WTC11 (cell line): ENCODE results near the gene HBEGF. TPM values are rescaled to one million over a fixed set of nuclear protein-coding genes. Genes with fewer than 3 reads are reported as not detected.

ENCODE experiments used
- ATAC-seq: fragments of 200-7000 bp; cut with Tn5 transposase; 2 replicates; pipeline ENCODE4 v1.10.0; 2021; ENCODE audit warnings: mild to moderate bottlenecking, moderate library complexity
- CTCF ChIA-PET: fragments of 300-600 bp; sonication (Branson Sonifier 250); formaldehyde crosslinking; loops from one replicate; lab custom pipeline; 2021; ENCODE audit warnings: antibody characterized with exemption; lab: Charles Lee
- POLR2A ChIA-PET: fragments of 350-600 bp; sonication (Branson Sonifier 250); formaldehyde crosslinking; loops from one replicate; lab custom pipeline; 2021; ENCODE audit warnings: antibody characterized with exemption; lab: Charles Lee
- DNase-seq: peaks from one replicate; pipeline ENCODE4 v3.0.0; 2021; ENCODE audit warnings: low spot score
- H3K27ac Mint-ChIP-seq: 2 replicates; pipeline ENCODE4 v1.8.0; 2021; ENCODE audit warnings: mixed read lengths
- H3K27me3 Mint-ChIP-seq: 2 replicates; pipeline ENCODE4 v1.8.0; 2021; ENCODE audit warnings: low read depth, mild to moderate bottlenecking, moderate library complexity, mixed read lengths
- H3K36me3 Mint-ChIP-seq: 2 replicates; pipeline ENCODE4 v1.8.0; 2021; ENCODE audit warnings: mixed read lengths
- H3K4me1 Mint-ChIP-seq: 2 replicates; pipeline ENCODE4 v1.8.0; 2022; ENCODE audit warnings: mixed read lengths
- H3K4me3 Mint-ChIP-seq: 2 replicates; pipeline ENCODE4 v1.8.0; 2021; ENCODE audit warnings: mild to moderate bottlenecking, moderate library complexity, mixed read lengths
- H3K9me3 Mint-ChIP-seq: 2 replicates; pipeline ENCODE4 v1.8.0; 2021; ENCODE audit warnings: mixed read lengths
- CREB1 ChIP-seq: sonication (generic); formaldehyde crosslinking; IDR thresholded peaks from 2 replicates; pipeline ENCODE4 v1.8.0; 2023; ENCODE audit warnings: mild to moderate bottlenecking, missing genetic modification reagents
- FOXP1 ChIP-seq: sonication (generic); formaldehyde crosslinking; IDR thresholded peaks from 2 replicates; pipeline ENCODE4 v1.8.0; 2022; ENCODE audit warnings: missing genetic modification reagents, mild to moderate bottlenecking, moderate library complexity, borderline replicate concordance
- JAZF1 ChIP-seq: fragments of 250-450 bp; sonication (Bioruptor Pico); IDR thresholded peaks from 2 replicates; pipeline ENCODE4 v1.9.0; 2021; ENCODE audit warnings: moderate library complexity, mild to moderate bottlenecking, inconsistent platforms
- PRRX2 ChIP-seq: fragments of 250-450 bp; sonication (Bioruptor Pico); IDR thresholded peaks from 2 replicates; pipeline ENCODE4 v1.8.0; 2021; ENCODE audit warnings: mild to moderate bottlenecking
- TEAD1 ChIP-seq: sonication (generic); formaldehyde crosslinking; IDR thresholded peaks from 2 replicates; pipeline ENCODE4 v1.8.0; 2022; ENCODE audit warnings: mild to moderate bottlenecking, missing genetic modification reagents
- ZNF138 ChIP-seq: sonication (generic); formaldehyde crosslinking; conservative IDR thresholded peaks from 2 replicates; pipeline ENCODE4 v1.8.1; 2022; ENCODE audit warnings: mild to moderate bottlenecking, moderate library complexity, missing genetic modification reagents
- ZNF263 ChIP-seq: sonication (generic); formaldehyde crosslinking; IDR thresholded peaks from 2 replicates; pipeline ENCODE4 v1.8.1; 2022; ENCODE audit warnings: low read depth, mild to moderate bottlenecking, moderate library complexity, missing genetic modification reagents
- total RNA-seq: library from RNA; stranded (reverse); gene quantifications from 3 replicates; pipeline ENCODE4 v1.2.3, GENCODE V29; 2021
- TF ChIP-seq, protein P1 (sequence below): fragments of 250-450 bp; sonication (Bioruptor Pico); IDR thresholded peaks from 2 replicates; pipeline ENCODE4 v1.9.0; 2021; ENCODE audit warnings: mild to moderate bottlenecking
- TF ChIP-seq, protein P2 (sequence below): sonication (generic); formaldehyde crosslinking; IDR thresholded peaks from 2 replicates; pipeline ENCODE4 v1.8.1; 2022; ENCODE audit warnings: missing genetic modification reagents, borderline replicate concordance
- TF ChIP-seq, protein P3 (sequence below): fragments of 250-450 bp; sonication (Bioruptor Pico); IDR thresholded peaks from 2 replicates; pipeline ENCODE4 v1.9.0; 2021; ENCODE audit warnings: moderate library complexity, mild to moderate bottlenecking, inconsistent platforms, borderline replicate concordance
- TF ChIP-seq, protein P4 (sequence below): sonication (generic); formaldehyde crosslinking; IDR thresholded peaks from 2 replicates; pipeline ENCODE4 v1.8.1; 2022; ENCODE audit warnings: mild to moderate bottlenecking, missing genetic modification reagents, moderate library complexity, borderline replicate concordance
- TF ChIP-seq, protein P5 (sequence below): fragments of 250-450 bp; sonication (Bioruptor Pico); IDR thresholded peaks from 2 replicates; pipeline ENCODE4 v1.9.0; 2021; ENCODE audit warnings: mild to moderate bottlenecking
- TF ChIP-seq, protein P6 (sequence below): fragments of 200-600 bp; IDR thresholded peaks from 2 replicates; pipeline ENCODE4 v1.8.0; 2022; ENCODE audit warnings: antibody characterized with exemption

The HBEGF gene
- total RNA-seq, 1 experiment from 2014 or later, result 4.0 TPM

DNA sequence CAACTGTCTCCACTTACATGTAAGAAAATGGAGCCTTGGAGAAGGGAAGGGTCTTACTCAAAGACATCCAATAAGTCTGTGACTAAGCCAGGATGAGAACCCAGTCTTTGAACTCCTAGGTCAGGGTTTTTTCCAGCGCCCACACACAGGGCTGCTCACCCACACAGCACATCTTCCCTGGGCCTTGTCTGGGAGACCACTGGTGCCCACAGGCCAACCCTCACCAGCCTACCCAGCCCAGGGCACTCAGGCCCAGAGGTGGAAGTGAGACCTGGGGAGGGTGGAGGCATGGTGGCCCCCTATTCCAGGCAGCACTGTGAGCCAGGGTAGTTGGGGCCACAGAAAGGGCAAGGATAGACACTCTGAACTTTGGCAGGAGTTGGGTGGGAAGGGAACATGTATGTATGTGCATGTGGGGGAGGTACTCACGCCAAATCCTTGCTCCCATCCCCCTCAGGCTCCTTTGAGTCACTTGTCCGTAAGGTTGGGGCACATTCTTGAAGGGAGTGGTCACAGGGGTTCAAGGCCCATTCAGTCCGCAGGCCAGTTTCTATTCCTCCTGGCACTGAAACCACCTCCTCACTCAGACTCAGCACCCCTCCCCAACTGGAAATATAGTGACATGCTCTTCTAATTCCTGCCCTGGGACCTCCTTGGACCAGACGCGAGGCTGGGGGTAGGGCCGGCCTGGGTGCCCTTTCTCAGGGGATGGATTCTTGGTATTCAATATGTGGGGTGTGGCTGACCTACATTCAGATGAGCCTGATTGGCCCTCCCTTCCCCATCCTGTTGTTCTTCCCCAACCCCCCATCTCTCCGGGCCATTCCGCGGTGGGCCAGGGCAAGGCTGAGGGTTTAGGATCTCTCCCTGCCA, 10.7 kb upstream of the HBEGF start (continued):
- no peak for TF ChIP-seq ZNF138 (CRISPR knock-in tag)
- TF ChIP-seq FOXP1, result no peak
- TF ChIP-seq, protein P1, sequence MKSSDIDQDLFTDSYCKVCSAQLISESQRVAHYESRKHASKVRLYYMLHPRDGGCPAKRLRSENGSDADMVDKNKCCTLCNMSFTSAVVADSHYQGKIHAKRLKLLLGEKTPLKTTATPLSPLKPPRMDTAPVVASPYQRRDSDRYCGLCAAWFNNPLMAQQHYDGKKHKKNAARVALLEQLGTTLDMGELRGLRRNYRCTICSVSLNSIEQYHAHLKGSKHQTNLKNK (CRISPR knock-in tag), result no peak

DNA sequence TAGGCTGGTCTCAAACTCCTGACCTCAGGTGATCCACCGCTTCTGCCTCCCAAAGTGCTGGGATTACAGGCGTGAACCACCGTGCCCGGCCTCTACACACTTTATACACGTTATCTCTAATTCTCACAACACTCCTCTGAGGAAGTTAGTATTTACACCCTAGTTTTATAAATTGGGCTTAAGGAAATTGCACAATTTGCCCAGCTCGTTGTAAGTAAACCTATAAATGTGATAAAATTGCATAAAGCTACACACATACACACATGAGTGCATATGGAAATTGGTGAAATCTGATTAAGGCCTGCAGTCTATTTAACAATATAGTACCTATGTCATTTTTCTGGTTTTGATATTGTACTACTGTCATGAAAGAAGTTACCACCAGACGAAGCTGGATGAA, 9.1 kb upstream of the HBEGF start:
- Mint-ChIP-seq H3K4me1 (peaks cover 10% of the 10 kb centered on the region), H3K27ac (no peak overlapping the region), H3K27me3 (peaks cover 8% of the 10 kb centered on the region; the same call in 1 of the 2 replicates), H3K4me3 (no peak overlapping the region), H3K36me3 (no peaks in the 10 kb centered on the region)
- no peak for ATAC-seq
- POLR2A ChIA-PET, result no interaction called here
- TF ChIP-seq, protein P2, sequence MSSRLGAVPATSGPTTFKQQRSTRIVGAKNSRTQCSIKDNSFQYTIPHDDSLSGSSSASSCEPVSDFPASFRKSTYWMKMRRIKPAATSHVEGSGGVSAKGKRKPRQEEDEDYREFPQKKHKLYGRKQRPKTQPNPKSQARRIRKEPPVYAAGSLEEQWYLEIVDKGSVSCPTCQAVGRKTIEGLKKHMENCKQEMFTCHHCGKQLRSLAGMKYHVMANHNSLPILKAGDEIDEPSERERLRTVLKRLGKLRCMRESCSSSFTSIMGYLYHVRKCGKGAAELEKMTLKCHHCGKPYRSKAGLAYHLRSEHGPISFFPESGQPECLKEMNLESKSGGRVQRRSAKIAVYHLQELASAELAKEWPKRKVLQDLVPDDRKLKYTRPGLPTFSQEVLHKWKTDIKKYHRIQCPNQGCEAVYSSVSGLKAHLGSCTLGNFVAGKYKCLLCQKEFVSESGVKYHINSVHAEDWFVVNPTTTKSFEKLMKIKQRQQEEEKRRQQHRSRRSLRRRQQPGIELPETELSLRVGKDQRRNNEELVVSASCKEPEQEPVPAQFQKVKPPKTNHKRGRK (CRISPR knock-in tag), result no peak
- TF ChIP-seq PRRX2 (CRISPR knock-in tag) (no peak), CREB1 (CRISPR knock-in tag) (no peak), TEAD1 (CRISPR knock-in tag) (no peak), JAZF1 (CRISPR knock-in tag) (no peak)
- TF ChIP-seq, protein P3, sequence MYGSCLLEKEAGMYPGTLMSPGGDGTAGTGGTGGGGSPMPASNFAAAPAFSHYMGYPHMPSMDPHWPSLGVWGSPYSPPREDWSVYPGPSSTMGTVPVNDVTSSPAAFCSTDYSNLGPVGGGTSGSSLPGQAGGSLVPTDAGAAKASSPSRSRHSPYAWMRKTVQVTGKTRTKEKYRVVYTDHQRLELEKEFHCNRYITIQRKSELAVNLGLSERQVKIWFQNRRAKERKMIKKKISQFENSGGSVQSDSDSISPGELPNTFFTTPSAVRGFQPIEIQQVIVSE (CRISPR knock-in tag), result no peak
- TF ChIP-seq, protein P4, sequence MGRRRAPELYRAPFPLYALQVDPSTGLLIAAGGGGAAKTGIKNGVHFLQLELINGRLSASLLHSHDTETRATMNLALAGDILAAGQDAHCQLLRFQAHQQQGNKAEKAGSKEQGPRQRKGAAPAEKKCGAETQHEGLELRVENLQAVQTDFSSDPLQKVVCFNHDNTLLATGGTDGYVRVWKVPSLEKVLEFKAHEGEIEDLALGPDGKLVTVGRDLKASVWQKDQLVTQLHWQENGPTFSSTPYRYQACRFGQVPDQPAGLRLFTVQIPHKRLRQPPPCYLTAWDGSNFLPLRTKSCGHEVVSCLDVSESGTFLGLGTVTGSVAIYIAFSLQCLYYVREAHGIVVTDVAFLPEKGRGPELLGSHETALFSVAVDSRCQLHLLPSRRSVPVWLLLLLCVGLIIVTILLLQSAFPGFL (CRISPR knock-in tag), result no peak
- TF ChIP-seq, protein P5, sequence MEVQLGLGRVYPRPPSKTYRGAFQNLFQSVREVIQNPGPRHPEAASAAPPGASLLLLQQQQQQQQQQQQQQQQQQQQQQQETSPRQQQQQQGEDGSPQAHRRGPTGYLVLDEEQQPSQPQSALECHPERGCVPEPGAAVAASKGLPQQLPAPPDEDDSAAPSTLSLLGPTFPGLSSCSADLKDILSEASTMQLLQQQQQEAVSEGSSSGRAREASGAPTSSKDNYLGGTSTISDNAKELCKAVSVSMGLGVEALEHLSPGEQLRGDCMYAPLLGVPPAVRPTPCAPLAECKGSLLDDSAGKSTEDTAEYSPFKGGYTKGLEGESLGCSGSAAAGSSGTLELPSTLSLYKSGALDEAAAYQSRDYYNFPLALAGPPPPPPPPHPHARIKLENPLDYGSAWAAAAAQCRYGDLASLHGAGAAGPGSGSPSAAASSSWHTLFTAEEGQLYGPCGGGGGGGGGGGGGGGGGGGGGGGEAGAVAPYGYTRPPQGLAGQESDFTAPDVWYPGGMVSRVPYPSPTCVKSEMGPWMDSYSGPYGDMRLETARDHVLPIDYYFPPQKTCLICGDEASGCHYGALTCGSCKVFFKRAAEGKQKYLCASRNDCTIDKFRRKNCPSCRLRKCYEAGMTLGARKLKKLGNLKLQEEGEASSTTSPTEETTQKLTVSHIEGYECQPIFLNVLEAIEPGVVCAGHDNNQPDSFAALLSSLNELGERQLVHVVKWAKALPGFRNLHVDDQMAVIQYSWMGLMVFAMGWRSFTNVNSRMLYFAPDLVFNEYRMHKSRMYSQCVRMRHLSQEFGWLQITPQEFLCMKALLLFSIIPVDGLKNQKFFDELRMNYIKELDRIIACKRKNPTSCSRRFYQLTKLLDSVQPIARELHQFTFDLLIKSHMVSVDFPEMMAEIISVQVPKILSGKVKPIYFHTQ (CRISPR knock-in tag), result no peak
- TF ChIP-seq, all 79 proteins: peak for 0
- H3K9me3 Mint-ChIP-seq, result no peaks in the 10 kb centered on the region
- CTCF ChIA-PET, result interaction anchor here (0.7 to 15.0 kb wide), 4 partner anchors 9 to 112 kb away, joined by 4 to 621 read pairs (median 20); partner anchors contain the start of gene HBEGF
- no peak for DNase-seq

DNA sequence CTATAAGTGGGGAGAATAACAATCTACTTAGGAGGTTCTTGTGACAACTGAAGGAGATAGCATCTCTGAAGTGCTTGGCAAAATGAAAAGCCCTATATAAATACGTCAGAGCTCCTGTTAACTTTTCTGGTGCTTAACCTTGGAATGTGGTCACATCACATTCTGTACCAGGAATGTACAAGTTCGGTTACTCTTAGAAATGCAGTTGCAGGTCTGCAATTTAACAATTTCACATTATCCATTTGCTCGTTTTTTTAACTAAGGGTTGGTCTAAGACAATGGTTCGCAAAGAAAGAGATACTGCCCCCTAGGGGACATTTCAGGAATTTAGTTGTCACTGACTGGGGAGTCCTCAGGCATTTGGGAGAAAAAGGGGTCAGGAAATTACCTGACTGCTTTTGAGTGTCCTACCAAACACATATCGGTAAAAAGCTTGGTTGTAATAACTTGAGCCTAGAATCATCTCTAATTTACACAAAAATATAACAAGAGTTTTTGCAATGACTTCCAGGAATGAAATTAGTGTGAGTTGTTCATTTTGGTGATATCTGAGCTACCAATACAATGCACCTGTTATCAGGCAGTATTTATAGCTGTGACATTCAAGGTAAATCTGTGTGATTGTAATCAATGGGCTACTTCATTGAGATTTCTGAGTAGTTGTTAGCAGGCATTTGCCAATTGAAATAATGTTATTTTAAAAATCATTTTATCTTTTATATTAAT, 5.4 kb upstream of the HBEGF start:
- TF ChIP-seq, protein P6, sequence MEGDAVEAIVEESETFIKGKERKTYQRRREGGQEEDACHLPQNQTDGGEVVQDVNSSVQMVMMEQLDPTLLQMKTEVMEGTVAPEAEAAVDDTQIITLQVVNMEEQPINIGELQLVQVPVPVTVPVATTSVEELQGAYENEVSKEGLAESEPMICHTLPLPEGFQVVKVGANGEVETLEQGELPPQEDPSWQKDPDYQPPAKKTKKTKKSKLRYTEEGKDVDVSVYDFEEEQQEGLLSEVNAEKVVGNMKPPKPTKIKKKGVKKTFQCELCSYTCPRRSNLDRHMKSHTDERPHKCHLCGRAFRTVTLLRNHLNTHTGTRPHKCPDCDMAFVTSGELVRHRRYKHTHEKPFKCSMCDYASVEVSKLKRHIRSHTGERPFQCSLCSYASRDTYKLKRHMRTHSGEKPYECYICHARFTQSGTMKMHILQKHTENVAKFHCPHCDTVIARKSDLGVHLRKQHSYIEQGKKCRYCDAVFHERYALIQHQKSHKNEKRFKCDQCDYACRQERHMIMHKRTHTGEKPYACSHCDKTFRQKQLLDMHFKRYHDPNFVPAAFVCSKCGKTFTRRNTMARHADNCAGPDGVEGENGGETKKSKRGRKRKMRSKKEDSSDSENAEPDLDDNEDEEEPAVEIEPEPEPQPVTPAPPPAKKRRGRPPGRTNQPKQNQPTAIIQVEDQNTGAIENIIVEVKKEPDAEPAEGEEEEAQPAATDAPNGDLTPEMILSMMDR, result peak; percentile 78
- TF ChIP-seq ZNF263 (CRISPR knock-in tag), result no peak
- ChIA-PET POLR2A (no interaction called here), CTCF (interaction anchor here (0.5 to 15.0 kb wide), 18 partner anchors 12 to 205 kb away, joined by 3 to 621 read pairs (median 4); no protein-coding TSS in a partner anchor)
- ATAC-seq (peak; percentile 84), DNase-seq (peak; percentile 32)
- Mint-ChIP-seq H3K4me3 (no peak overlapping the region), H3K36me3 (no peaks in the 10 kb centered on the region), H3K27me3 (no peaks in the 10 kb centered on the region; the same call in 1 of the 2 replicates), H3K9me3 (no peaks in the 10 kb centered on the region), H3K4me1 (peaks cover 7% of the 10 kb centered on the region), H3K27ac (no peak overlapping the region)
